C4-2B (cell line): Measurements from ENCODE around the gene CNPY4.

Experiments used
- ZFX ChIP-seq: fragments of 450-650 bp; IDR thresholded peaks from 2 replicates; pipeline ENCODE4 v1.6.1; 2017
- TF ChIP-seq, protein P1 (sequence below): fragments of 450-650 bp; conservative IDR thresholded peaks from 2 replicates; pipeline ENCODE4 v1.5.1; 2017; ENCODE audit warnings: mild to moderate bottlenecking

DNA sequence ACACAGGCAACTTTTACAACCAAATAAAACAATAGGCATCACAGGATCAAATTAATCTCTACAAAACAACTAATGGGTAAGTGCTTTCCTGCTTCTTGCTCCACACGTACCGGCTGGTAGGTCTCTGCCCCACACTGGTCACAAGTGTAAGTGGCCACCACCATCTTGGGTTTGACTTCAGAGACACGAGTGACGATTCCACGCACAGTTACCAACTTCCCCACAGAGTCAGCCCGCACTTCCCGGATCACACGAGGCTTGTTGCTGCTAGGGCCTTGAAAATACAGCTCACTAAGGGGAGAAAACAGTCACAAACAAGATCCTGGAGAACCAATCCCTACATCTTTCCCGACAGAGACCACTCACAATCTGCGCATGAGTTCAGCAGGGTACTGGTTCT, 20.5 kb upstream of the CNPY4 start:
- TF ChIP-seq, protein P1, sequence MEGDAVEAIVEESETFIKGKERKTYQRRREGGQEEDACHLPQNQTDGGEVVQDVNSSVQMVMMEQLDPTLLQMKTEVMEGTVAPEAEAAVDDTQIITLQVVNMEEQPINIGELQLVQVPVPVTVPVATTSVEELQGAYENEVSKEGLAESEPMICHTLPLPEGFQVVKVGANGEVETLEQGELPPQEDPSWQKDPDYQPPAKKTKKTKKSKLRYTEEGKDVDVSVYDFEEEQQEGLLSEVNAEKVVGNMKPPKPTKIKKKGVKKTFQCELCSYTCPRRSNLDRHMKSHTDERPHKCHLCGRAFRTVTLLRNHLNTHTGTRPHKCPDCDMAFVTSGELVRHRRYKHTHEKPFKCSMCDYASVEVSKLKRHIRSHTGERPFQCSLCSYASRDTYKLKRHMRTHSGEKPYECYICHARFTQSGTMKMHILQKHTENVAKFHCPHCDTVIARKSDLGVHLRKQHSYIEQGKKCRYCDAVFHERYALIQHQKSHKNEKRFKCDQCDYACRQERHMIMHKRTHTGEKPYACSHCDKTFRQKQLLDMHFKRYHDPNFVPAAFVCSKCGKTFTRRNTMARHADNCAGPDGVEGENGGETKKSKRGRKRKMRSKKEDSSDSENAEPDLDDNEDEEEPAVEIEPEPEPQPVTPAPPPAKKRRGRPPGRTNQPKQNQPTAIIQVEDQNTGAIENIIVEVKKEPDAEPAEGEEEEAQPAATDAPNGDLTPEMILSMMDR, result no peak
- no peak for TF ChIP-seq ZFX
